ENCODE results near the gene TMEM184A. TPM values are rescaled to one million over a fixed set of nuclear protein-coding genes. Genes with fewer than 3 reads are reported as not detected.

TMEM184A gene
- polyA plus RNA-seq, 2 of the 4 experiments (the other 2 are of a cell fraction): 14.3 to 18.4 TPM

DNA sequence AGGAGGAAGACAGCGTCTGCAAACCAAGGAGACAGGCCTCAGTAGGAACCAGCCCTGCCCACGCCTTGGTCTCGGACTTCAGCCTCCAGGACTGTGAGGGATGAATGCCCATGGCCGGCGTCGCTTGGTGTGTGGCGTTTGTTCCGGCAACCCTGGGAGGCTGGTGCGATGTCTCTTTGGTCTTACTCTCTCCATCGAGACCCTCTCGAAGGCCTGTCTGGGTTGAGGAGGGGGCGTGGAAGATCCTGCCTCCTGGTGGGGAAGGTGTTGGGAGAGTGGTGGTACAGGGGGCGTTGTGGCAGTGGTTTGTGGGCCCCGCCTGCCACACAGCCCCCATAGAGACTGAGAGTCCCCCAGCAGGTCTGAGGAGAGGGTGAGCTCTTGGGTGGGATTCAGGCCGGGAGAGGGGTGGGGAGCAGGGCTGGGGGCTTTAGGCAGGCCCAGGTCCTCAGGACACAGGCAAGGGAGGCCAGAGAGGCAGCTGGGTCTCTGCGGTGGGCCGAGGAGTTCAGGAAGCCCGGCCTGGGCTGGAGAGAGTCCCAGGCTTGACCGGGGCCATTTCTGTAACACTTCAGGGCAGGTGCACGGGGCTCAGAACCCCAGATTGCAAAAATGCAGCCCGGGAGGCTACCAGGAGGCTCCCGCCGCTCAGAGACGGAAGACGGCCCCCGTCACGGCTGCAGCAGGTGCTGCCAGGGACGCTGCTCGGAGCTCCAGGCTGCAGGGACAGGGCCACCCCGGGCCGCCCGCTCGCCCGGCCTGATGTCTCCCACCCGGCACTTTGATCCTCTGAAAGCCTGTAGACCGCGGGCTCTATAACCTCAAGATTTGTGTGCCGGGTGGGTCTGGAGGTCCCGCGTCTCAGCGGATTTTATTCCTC, 47.6 kb upstream of the TMEM184A start:
- CTCF ChIA-PET: no interaction called here
- no peaks in the 10 kb centered on the region for H3K4me1 ChIP-seq
- FAIRE-seq (no peak), DNase-seq (ENCODE audit: low read depth in 1 of 2, low spot score in 1 of 2) (no peak), ATAC-seq (peak in 1 of 2 experiments; percentile 22; a peak in 3 of 6 replicates)
- H3K4me2 ChIP-seq: no peak overlapping the region
- 69% methylated on average over 31 of the region's 41 CpGs for WGBS (ENCODE audit: missing lambda C conversion rate)
- POLR2A ChIA-PET: no interaction called here
- no peak overlapping the region for H3K4me3 ChIP-seq
- H3K9me3 ChIP-seq: no peaks in the 10 kb centered on the region
- H3K27ac ChIP-seq: no peak overlapping the region
- TF ChIP-seq, protein P1, sequence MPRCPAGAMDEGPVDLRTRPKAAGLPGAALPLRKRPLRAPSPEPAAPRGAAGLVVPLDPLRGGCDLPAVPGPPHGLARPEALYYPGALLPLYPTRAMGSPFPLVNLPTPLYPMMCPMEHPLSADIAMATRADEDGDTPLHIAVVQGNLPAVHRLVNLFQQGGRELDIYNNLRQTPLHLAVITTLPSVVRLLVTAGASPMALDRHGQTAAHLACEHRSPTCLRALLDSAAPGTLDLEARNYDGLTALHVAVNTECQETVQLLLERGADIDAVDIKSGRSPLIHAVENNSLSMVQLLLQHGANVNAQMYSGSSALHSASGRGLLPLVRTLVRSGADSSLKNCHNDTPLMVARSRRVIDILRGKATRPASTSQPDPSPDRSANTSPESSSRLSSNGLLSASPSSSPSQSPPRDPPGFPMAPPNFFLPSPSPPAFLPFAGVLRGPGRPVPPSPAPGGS (IDR thresholded peaks at IDR 0.05): no peak
- TF ChIP-seq POLR2AphosphoS2 (conservative IDR thresholded peaks at IDR 0.05; ENCODE audit: low read length): no peak
- no peak for TF ChIP-seq ESRRA (IDR thresholded peaks at IDR 0.05; ENCODE audit: borderline replicate concordance, low read length)
- no peak for TF ChIP-seq FOSL2 (IDR thresholded peaks at IDR 0.05)
- no peak for TF ChIP-seq FOSL2 (CRISPR knock-in tag; IDR thresholded peaks at IDR 0.05)
- TF ChIP-seq MYC (IDR thresholded peaks at IDR 0.05; ENCODE audit: borderline replicate concordance, low read length): no peak
- no peak for TF ChIP-seq JUNB (IDR thresholded peaks at IDR 0.05)
- TF ChIP-seq ZC3H11A (IDR thresholded peaks at IDR 0.05): no peak
- no peak for TF ChIP-seq SMC3 (IDR thresholded peaks at IDR 0.05)
- no peak for TF ChIP-seq NR3C1 (IDR thresholded peaks at IDR 0.05)
- no peak for TF ChIP-seq CHD2 (IDR thresholded peaks at IDR 0.05; ENCODE audit: low read length, partially characterized antibody)
- TF ChIP-seq RARB (CRISPR knock-in tag; IDR thresholded peaks at IDR 0.05): no peak
- TF ChIP-seq CBX8 (IDR thresholded peaks at IDR 0.05): no peak
- no peak for TF ChIP-seq POLR2A (IDR thresholded peaks at IDR 0.05; ENCODE audit: low read length)

DNA sequence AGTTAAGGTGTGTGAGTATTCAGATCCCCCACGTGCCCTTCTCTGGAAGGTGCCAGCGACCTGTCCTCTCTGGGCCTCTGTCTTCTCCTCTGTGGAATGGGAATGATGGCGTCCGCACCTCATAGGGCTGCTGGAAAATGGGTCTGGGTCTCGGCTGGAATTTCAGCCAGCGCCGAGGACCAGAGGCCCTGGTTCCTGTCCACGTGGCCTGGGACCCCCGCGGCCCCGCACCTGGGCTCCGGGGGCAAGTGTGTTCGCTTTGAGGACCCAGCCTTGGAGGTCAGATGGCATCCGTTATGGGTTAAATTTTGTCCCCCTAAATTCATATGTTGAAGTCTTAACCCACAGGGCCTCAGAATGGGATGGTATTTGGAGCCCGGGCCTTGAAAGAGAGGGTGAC, 46.4 kb upstream of the TMEM184A start:
- WGBS (ENCODE audit: missing lambda C conversion rate): 64% methylated on average over 13 of the region's 15 CpGs
- POLR2A ChIA-PET: no interaction called here
- Histone ChIP-seq H3K9me3 (no peaks in the 10 kb centered on the region), H3K4me2 (no peak overlapping the region), H3K27ac (no peak overlapping the region), H3K4me3 (no peak overlapping the region), H3K4me1 (no peaks in the 10 kb centered on the region)
- CTCF ChIA-PET: no interaction called here
- ATAC-seq (no peak), DNase-seq (ENCODE audit: low read depth in 1 of 2, low spot score in 1 of 2) (no peak), FAIRE-seq (no peak)
- TF ChIP-seq KDM1A (IDR thresholded peaks at IDR 0.05; ENCODE audit: low read depth): no peak

DNA sequence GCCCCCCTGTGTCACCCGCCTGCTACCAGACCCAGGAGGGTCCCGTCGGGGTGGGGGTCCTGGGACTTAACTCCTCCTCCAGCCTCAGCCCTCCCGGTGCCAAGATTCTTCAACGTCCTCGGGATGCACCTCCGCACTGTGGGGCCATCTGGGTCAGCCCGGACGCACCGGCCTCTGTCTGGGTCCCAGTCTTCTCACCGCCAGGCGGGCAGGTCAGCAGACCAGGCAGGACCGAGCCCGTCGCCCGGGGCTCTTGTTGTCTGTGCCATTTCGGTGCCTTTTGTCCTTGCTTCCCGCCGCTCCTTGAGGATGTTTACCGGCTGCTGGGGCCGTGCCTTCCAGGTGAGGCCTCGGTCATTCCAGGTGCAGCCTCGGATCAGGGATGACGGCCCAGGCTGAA, 46.0 kb upstream of the TMEM184A start:
- no peak overlapping the region for H3K27ac ChIP-seq
- ATAC-seq: no peak
- 63% methylated on average over 23 of the region's 24 CpGs for WGBS (ENCODE audit: missing lambda C conversion rate)

DNA sequence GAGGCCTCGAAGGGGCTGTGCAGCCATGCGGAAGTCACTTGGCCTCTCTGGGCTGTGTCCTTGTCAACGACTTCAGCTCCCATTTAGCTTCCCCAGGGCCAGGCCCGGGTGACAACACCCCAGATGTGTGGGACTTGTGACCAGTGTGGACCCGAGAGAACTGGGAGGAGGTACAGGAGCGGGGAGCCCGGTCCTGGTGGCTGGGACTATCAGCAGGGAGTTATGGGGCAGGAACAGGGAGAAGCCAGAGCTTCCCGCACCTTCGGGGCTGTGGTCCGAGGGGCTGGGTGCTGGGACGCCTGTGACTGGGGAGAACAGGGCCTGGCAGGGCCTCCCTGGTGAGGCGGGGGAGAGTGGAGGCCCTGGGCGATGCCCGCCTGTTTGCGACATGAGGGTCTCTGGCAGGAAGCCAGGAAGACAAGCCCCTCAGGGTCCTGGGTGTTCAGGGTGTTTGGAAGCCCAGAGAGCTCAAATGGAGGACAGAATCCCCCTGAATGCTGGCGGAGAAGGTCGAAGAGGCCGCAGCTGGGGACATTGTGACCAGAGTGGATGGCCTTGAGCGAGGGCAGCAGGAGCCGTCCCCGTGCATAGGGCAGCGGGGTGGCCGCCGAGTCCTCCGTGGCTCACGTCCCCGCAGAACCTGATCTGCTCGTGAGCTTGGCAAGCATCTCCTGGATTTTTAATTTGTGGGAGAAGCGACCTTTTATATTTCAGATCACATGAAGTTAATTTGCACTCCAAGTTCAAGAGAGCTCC, 43.8 kb upstream of the TMEM184A start:
- DNase-seq (ENCODE audit: low read depth in 1 of 2, low spot score in 1 of 2) (no peak), FAIRE-seq (no peak), ATAC-seq (no peak)
- Histone ChIP-seq H3K4me1 (no peaks in the 10 kb centered on the region), H3K4me2 (no peak overlapping the region), H3K27ac (no peak overlapping the region), H3K4me3 (no peak overlapping the region), H3K9me3 (no peaks in the 10 kb centered on the region)
- POLR2A ChIA-PET: no interaction called here
- TF ChIP-seq, protein P2, sequence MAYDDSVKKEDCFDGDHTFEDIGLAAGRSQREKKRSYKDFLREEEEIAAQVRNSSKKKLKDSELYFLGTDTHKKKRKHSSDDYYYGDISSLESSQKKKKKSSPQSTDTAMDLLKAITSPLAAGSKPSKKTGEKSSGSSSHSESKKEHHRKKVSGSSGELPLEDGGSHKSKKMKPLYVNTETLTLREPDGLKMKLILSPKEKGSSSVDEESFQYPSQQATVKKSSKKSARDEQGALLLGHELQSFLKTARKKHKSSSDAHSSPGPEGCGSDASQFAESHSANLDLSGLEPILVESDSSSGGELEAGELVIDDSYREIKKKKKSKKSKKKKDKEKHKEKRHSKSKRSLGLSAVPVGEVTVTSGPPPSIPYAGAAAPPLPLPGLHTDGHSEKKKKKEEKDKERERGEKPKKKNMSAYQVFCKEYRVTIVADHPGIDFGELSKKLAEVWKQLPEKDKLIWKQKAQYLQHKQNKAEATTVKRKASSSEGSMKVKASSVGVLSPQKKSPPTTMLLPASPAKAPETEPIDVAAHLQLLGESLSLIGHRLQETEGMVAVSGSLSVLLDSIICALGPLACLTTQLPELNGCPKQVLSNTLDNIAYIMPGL (CRISPR knock-in tag; IDR thresholded peaks at IDR 0.05; ENCODE audit: borderline replicate concordance): no peak
- TF ChIP-seq ZFP36 (IDR thresholded peaks at IDR 0.05; ENCODE audit: borderline replicate concordance, partially characterized antibody): peak; percentile 6
- no peak for TF ChIP-seq NPAS2 (CRISPR knock-in tag; IDR thresholded peaks at IDR 0.05; ENCODE audit: borderline replicate concordance)
- 73% methylated on average over 26 of the region's 29 CpGs for WGBS (ENCODE audit: missing lambda C conversion rate)
- CTCF ChIA-PET: interaction anchor here (1.1 to 1.6 kb wide), 2 partner anchors 10 to 21 kb away, joined by 3 to 6 read pairs; no protein-coding TSS in a partner anchor

More for the DNA sequence above, 46.0 kb upstream of the TMEM184A start:
- Histone ChIP-seq H3K4me2 (no peak overlapping the region), H3K4me1 (no peaks in the 10 kb centered on the region), H3K9me3 (no peaks in the 10 kb centered on the region), H3K4me3 (no peak overlapping the region)
- POLR2A ChIA-PET: no interaction called here
- no peak for FAIRE-seq
- CTCF ChIA-PET: no interaction called here
- TF ChIP-seq, protein P3, sequence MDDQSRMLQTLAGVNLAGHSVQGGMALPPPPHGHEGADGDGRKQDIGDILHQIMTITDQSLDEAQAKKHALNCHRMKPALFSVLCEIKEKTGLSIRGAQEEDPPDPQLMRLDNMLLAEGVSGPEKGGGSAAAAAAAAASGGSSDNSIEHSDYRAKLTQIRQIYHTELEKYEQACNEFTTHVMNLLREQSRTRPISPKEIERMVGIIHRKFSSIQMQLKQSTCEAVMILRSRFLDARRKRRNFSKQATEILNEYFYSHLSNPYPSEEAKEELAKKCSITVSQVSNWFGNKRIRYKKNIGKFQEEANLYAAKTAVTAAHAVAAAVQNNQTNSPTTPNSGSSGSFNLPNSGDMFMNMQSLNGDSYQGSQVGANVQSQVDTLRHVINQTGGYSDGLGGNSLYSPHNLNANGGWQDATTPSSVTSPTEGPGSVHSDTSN (IDR thresholded peaks at IDR 0.05): no peak
- no peak for TF ChIP-seq ZNF302 (CRISPR knock-in tag; IDR thresholded peaks at IDR 0.05)
- DNase-seq (ENCODE audit: low read depth in 1 of 2, low spot score in 1 of 2): no peak

Data from A549 (cell line).